GM20431 (cell line): ENCODE results near the gene SNX9.

Source experiments
- in situ Hi-C: fragments of 300-500 bp; cut with MseI, MboI; formaldehyde crosslinking; loops from one replicate; pipeline ENCODE4 v1.15.0; 2020; ENCODE audit warnings: low sequenced_read_pairs; ENCODE audit not compliant: unreplicated experiment

SNX9 gene

DNA sequence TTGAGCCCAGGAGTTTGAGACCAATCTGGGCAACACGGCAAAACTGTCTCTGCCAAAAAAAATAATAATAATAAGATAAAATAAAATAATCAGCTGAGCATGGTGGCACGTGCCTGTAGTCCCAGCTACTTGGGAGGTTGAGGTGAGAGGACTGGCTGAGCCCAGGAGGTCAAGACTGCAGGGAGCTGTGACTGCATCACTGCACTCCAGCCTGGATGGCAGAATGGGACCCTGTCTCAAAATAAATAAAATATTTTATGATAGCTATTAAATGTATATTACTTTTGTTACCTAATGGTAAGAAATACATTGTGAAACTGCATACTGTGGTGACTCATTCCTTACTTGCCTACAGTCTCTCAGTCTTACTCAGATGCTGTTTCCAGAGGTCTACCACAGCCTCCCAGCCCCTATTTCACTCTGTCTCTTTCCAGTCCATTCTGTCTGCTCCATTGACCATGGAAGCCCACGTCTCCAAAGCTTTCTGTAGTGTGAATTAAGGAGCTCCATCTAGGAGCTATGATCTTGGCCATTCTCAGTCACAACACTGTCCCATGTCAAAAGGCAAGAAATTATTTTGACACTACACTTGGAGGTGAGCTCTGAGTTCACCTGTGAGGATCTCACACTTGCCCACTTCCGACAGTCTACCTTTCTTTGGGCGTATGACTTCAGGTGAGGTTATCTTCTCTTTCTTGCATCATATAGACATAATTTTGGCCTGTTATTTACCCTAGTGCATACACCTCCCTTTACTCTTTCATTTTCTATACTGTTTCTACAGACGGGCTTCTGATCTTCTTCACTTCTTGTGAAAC, 22.4 kb upstream of the SNX9 start:
- in situ Hi-C loops = no loop called here

DNA sequence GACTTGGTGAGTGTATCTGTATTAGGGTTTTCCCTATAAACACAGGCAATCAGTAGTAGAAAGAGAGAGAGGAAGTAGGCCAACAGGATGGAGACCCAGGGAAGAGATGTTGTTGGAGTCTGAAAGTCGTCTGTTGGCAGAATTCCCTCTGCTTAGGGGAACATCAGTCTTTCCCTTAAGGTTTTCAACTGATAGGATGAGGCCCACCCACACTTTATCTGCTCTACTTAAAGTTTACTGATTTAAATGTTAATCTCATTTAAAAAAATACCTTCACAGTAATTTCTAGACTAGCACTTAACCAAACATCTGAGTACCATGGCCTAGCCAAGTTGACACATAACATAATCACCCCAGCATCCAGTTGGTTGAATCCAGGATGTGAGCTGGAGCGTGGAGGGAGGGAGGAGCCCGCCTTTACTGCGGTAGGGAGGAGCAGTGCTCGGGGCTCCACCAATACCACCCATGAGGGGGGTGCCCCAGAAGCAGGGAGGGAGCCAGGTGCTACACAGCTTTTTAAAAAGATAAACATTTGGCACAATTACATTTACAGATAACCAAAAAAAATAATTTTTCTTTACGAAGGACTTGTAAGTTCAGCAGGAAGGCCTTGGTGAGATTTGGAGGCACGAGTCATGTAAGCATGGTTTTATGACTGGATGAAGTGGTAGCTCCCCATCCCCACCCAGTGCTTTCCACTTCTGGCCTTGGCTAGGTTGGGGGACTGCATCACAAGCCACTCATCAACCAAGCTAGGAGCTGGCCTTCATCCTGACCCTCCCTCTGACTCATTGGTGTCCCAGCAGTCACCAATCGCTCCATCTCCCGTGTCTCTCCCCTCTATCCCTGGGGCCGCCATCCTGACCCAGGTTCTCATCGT, 18.4 kb upstream of the SNX9 start:
- in situ Hi-C loops = no loop called here

DNA sequence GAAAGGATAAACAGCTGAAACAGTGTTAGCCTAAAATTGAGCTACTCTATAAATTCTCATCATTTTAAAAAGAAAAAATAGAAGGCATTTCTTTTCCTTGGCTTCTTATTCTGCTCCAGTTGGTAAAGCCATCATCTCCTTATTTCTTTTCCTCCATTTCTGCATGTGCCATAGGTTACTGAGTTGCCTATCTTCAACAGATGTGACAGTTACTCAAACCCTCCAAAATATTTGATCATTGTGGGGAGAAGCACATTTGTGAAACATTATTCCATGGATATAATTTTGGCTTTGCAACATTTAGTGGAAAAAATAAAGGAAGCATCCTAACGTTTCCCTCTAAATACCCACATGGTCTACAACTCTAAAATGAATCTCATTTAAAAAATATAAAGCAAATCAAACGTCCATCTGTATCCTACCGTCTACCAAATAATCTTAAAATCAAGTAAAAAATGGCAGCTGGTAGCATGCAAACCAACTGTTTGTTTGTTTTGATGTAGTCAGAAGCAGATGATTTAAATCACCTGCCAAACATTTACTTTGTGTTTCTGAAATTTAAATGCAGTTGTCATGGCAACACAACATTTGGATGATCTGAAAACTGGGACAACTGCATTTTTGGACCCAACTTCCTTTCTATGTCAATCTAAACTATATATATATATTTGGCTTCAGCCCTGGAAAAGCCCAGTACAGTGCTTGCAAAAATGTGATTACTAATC, 16.8 kb upstream of the SNX9 start:
- in situ Hi-C loops = no loop called here

DNA sequence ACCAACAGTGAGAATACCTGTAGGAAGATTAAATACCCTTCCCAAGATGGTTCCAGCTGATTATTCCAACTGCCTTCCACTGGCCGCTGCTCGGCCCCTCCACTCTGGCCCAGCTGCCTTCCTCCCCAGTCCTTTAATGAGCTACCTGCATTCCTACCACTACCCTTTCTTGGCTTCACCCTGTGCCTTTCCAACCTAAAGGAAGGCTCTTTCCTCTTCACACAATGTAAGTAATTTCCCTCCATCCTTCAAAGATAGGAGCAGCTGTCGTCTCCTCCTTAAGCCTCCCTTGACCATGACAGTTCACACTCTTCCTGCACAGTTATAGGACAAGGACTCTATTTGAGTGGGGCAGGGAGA, 16.2 kb upstream of the SNX9 start:
- in situ Hi-C loops = no loop called here

DNA sequence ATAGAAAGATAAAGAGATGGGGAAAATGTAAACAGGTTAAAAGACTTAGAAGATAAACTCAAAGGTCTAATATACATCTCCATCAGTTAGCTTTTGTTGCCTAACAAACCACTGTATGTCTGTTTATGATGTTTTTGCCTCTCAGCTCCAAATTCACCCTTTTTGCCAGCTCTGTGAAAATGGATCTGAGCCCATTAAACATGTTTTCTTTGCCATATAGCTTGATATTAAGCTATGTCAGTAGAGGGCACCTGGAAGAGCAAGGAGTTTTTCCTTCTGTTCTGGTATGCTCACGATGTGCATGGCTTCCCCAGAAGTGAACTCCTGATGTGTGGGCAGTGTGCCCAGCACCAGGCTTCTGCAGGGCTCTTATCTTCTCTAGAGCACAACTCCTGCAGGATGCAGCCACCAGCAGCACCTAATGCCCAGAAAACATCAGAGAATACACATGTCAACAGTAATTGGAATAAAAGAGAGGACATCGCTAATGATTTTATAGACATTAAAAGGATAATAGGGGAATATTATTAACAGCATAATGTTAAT, 14.6 kb upstream of the SNX9 start:
- in situ Hi-C loops = no loop called here

DNA sequence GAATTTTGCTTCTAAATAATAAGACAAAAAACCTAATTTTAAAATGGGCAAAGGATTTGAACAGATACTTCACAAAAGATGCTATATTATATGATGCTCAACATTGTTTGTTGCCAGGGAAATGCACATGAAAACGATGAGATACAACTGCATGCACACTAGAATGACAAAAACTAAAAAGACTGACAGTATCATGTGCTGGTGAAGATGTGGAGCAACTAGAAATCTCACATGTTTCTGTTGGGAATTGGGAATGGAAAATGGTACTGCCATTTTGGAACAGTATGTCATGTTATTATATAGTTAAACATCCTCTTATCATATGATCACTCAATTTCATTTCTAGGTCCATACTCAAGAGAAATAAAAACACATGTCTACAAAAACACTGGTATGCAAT, 13.4 kb upstream of the SNX9 start:
- in situ Hi-C loops = no loop called here

DNA sequence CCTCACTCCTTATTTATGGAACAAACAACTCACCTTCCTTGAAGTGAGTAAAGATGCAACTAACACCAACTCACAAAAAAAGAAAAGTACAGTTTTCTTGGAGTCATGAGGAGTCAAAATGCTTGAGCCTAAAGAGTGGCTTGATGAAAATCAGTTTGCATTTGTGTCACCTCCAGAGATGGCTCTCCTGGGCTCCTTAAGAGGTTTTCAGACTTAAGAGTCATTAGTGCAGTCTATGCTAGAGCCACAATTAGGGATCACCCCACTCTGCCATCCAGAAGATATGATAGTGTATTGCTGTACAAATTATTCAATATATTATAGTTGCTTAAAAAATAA, 11.9 kb upstream of the SNX9 start:
- in situ Hi-C loops = no loop called here

DNA sequence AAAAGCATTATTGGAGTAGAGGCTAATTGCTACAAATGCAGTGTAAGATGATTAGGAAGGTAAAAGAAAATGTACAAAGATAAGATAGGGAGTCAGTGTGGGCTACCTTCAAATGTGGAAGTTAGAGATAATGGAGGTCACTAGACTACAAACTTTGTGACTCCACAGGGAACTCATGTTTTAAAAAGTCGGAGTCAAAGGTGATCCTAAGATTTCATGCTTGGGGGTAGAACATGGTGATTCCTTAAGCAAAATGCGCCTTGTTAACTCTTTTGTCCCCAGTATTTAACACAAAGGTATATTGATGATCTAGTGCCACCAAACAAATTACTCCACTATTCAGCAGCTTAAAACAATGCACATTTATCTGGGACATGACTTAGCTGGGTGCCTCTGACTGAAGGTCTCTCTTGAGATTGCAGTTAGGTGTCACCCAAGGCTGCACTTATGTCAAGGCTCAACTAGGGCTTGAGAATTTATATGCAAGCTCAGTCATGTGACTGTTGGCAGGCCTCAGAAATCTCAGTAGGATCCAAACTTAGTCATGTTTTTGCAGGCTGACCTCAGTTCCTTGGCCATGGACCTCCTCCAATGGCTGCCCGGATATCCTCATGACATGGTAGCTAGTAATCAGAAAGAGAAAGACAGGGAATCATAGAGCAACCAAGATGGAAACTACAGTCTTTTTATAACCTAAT, 11.4 kb upstream of the SNX9 start:
- in situ Hi-C loops = no loop called here

DNA sequence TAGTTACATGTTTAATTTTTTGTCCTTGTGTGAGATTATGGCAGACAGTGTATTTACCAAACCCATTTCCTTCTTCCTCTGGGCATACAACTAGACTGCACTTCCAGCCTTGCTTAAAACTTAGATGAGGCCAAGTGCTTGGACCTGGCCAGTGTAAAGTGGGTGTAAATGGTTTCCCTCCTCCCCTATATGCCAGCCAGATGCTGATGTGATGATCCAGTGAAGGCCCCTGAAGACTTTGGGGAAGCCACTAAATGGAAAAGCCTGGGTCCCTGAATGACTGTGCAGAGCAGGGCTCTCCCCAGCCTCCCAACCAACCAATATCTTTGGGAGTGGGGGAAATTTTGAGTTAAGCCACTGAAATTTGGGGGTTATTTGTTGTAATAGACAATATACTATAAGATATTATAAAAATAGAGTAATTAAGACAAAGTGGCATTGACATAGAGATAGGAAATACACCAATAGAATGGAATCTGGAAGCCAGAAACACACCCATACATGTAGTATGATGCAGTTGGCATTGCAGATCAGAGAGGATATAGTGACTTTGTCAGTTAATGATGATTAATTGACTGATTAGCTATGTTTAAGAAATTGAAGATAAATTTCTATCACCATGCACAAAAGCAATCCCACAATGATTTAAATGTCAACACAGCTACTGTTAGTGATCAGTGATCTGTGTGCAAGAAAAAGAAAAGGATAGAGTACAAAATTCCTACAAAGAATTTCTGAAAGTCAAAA, 10.4 kb upstream of the SNX9 start:
- in situ Hi-C loops = no loop called here

DNA sequence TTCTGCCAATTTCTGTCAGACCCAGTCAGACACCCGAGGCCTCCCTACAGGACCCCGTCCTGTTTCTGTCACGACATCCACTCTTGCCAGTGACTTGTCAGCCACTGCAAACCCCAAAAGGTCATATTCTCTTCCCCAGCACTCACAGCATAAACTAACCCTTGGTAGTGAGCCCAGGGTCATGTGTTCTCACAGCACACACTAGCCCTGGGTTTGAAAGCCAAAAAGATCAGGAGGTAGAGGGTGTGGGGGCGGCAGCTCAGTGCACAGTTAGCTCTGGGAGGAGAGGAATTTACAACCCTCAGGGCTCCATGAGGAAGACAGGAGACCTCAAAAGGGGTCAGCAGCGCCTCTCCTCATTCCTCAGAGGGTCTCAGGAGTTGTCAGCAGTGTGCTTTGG, 9.9 kb upstream of the SNX9 start:
- in situ Hi-C loops = no loop called here

DNA sequence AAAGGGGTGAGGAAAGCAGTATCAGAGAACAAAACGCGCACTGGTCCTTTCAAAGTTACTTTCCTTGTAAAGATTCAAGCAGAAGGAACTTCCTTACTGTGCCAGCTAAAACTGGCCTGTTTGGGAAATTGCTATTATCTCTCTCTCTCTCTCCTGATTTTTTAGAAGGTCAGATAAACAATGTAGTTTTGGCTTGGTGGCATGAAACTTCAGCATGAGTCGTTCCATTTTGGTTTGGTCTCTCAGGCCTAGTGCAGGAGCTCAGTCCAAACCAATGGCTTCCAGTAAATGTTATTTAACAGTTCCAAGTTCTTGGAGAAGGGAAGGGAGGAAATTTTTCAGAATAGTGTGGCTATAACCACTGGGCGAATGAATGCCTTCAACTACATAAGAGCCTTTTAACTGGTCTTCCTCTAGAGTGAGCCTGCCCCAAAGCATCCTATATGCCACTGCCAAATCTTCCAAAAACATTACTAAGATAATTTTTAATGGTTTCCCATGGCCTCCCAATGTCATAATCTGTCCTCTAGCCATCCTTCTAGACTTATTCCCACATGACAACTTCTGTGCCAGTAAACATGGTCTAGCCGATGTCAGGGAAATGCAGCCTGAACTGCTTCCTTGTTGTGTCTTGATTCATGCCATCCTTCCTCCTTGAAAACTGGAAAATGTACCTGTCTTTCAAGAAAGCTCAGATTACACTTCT, 9.1 kb upstream of the SNX9 start:
- in situ Hi-C loops = no loop called here

DNA sequence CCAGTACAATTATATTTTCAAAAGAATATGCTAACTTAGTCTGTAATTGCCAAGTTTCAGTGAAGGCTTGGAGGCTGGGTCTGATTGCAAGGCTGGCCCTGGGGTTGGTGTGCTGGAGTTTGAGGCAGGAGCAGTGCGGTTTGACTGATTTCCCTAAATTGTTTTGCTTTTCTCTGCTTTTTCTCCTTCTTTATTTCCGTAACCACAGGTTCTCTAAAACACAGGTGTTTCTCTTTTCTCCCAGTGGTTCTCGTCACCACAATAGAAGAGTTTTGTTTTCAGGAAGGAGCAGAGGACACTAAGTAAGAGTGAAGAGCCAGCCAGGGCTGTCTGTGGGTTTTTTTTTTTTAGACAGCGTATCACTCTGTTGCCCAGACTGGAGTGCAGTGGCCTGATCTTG, 8.2 kb upstream of the SNX9 start:
- in situ Hi-C loops = no loop called here

DNA sequence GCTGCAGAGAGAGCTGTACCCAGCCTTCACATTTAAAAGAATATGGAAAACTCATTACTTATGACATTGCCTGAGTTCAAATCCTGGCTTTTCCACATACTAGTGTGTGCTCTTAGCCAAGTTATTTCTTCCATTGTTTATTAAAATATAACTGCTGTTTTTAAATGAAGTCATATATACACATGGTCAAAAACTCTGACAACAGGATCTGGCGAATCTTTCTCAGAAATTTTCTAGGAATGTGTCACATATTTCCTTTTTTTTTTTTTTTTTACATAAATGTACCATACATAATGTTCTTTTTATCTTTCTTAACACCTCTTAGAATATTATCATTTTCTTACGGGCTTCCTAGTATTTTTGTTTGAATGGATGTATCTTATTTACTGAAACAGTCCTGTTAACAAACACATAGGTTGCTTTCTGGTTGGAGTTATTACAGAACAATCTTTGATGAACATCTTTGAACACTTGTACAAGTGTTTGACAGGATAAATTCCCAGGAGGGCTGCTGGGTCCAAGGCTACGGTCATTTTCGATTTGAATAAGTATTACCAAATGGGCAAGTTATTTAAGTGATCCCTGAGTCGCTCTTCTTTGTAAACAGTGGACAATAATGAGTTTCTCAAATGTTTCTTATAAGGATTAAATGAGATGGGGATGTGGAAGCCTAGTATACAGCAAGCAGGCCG, 1.6 kb upstream of the SNX9 start:
- in situ Hi-C loops = no loop called here

DNA sequence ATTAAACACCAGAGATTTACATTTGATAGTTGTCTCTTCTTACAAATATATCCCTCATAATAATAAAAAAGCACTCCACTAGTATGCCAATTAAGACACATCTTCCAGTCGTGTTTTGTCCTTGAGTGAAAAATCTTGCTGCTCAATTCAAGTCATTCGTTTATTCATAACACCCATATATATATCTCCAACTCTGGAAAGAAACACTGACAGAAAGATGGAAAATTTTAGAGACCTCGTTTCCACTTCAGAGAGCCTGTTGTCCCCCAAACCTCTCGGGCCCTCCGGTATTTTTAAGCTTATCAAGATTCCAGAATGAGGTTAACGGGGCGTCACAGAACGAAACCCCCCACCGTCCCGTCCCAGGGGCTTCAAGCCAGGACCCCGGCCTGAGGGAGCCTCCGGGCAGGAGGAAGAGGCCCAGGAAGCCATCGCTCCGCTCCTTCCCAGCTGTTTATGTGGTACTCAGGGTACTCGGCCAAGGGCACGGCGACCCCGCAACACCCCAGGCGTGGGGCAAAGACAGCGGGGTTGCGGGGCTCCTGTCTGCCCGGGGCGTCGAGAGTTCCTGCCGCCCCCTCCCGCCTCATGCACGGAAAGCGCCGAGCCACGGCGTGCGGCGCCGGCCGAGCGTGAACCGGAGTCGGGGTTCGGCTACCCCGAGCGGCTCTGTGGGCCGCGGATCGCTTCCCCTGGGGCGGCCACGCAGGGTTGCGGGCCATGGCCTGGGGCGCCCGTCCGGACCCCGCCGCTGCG, 623 bp upstream of the SNX9 start:
- in situ Hi-C loops = no loop called here

DNA sequence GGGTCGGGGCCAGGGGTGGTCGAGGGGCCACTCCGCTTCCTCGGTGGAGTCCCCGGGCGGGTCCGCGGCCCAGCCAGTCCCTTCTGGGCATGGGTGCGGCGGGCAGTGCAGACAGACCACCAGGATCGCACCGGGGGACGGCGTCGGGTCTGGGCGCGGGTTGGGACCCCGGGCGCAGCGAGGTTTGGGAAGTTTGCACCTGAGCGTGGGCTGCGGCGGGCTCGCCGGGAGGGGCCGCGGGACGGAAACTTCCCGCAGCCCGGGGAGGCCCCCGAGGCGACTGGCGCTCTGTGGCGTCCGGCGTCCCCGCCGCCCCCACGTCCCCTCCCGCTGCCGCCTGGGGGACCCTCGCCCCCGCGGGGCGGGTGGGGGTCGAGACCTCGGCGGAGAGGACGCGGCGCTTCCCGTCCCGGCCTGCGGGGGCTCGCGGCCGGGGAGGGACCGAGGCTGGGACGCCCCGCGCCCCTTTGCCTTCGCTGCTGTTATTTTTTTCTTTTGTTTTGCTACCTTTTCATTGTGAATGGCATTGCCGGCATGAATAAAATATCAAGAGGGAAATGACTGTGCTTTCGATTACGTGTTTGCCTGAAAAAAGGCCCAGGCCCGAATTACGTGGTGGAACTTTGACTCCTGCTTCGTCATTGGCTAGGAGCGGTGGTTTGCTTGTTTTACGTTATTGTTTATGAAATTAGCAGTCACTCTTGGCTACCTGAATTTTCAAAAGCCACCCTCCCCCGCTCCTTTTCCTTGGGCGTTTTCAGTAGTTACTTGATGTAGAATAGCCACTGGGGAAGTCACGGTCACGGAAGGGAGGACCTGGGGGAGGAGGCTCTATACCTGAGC, 703 bp downstream of the SNX9 start:
- in situ Hi-C loops = no loop called here

DNA sequence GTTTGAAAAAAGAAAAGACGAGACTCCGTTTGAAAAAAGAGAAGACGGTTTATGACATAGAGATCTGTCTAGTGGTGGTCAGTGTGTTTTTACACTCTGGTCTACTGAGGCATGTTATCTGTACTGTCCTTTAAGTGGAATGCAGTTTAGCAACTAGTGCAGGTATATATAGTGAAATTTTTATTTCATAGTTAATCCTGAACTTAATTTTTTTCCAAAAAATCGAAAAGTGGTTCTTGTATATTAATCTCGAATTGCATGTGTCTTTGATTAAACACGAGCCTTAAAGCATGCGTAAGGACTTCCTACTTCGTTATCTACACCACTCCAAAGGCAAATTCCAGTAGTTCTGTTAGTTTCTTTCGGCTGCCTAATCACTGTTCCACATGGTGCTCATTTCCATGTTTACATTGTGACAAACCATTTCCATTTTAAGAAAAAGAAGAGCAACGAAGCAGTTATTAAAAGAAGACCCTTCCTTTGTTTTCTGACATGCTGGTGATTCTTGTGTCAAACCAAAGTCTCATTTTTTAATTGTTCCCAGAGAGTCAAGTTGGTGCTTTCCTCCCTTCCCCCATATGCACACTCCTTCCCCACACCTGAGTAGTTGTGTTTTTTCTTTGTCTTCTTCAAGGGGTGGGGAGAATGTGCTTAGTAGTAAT, 2.3 kb downstream of the SNX9 start:
- in situ Hi-C loops = no loop called here
